Calu3 (cell line): ENCODE data around the gene NECTIN2. TPM values are rescaled to one million over a fixed set of nuclear protein-coding genes. Genes with fewer than 3 reads are reported as not detected.

ENCODE experiments used
- BruUV-seq: library from RNA; stranded (reverse); fragments of 400-500 nt; replicated peaks from 2 replicates; lab custom pipeline; 2021; lab: Mats Ljungman, UMichigan
- CTCF ChIA-PET: fragments of 300-600 bp; sonication (Branson Sonifier 250); formaldehyde crosslinking; loops from one replicate; lab custom pipeline; 2022; ENCODE audit warnings: antibody characterized with exemption; lab: Charles Lee
- DNase-seq: peaks from one replicate; pipeline ENCODE4 v3.0.0; 2022
- H3K27ac Mint-ChIP-seq: one replicate; pipeline ENCODE4 v1.8.0; 2022; ENCODE audit warnings: mixed read lengths; ENCODE audit not compliant: unreplicated experiment
- H3K27me3 Mint-ChIP-seq: one replicate; pipeline ENCODE4 v1.8.0; 2022; ENCODE audit warnings: mixed read lengths; ENCODE audit not compliant: unreplicated experiment
- H3K36me3 Mint-ChIP-seq: one replicate; pipeline ENCODE4 v1.8.0; 2022; ENCODE audit warnings: mild to moderate bottlenecking, moderate library complexity, mixed read lengths; ENCODE audit not compliant: insufficient read depth, unreplicated experiment
- H3K4me1 Mint-ChIP-seq: one replicate; pipeline ENCODE4 v1.8.0; 2022; ENCODE audit warnings: mild to moderate bottlenecking, low read depth, mixed read lengths; ENCODE audit not compliant: unreplicated experiment
- H3K4me3 Mint-ChIP-seq: one replicate; pipeline ENCODE4 v1.8.0; 2022; ENCODE audit warnings: mild to moderate bottlenecking, low read depth, moderate library complexity, mixed read lengths; ENCODE audit not compliant: unreplicated experiment
- H3K9me3 Mint-ChIP-seq: one replicate; pipeline ENCODE4 v1.8.0; 2022; ENCODE audit warnings: low read depth, mixed read lengths; ENCODE audit not compliant: unreplicated experiment
- CTCF ChIP-seq: fragments of 200-600 bp; IDR thresholded peaks from one replicate; pipeline ENCODE4 v1.8.0; 2022; ENCODE audit warnings: antibody characterized with exemption; ENCODE audit not compliant: unreplicated experiment
- intact Hi-C: fragments of 100-400 bp; cut with micrococcal nuclease; formaldehyde crosslinking; loops from one replicate; pipeline ENCODE4 v1.10.0; 2022; ENCODE audit not compliant: unreplicated experiment
- total RNA-seq: library from RNA; stranded (reverse); gene quantifications from 2 replicates; pipeline ENCODE4 v1.2.3, GENCODE V29; 2022

Gene NECTIN2
- total RNA-seq, 1 experiment from 2014 or later = 137 TPM

- no peak for TF ChIP-seq CTCF
- CTCF ChIA-PET = interaction anchor here (1.4 kb wide), 1 partner anchor 11 kb away, joined by 4 read pairs; no protein-coding TSS in a partner anchor
- Mint-ChIP-seq H3K9me3 (no peaks in the 10 kb centered on the region), H3K27ac (no peak overlapping the region), H3K27me3 (peaks cover 17% of the 10 kb centered on the region), H3K4me3 (no peak overlapping the region), H3K4me1 (peaks cover 14% of the 10 kb centered on the region), H3K36me3 (peaks cover 25% of the 10 kb centered on the region)
- intact Hi-C loops = no loop called here
- DNase-seq = no peak
- no TSS peak for BruUV-seq
Observed at GRCh38 chr19:44818466-44819031, 27.5 kb upstream of the NECTIN2 start.

GRCh38 chr19:44819246-44819832 is 26.8 kb upstream of the NECTIN2 start:
- peaks cover 14% of the 10 kb centered on the region for H3K4me1 Mint-ChIP-seq
- no peak overlapping the region for H3K4me3 Mint-ChIP-seq
- CTCF ChIA-PET = interaction anchor here (0.8 kb wide), 1 partner anchor 9 kb away, joined by 7 read pairs; no protein-coding TSS in a partner anchor
- H3K9me3 Mint-ChIP-seq = no peaks in the 10 kb centered on the region
- no peak for TF ChIP-seq CTCF
- H3K27me3 Mint-ChIP-seq = peaks cover 17% of the 10 kb centered on the region
- BruUV-seq = no TSS peak
- DNase-seq = no peak
- peaks cover 20% of the 10 kb centered on the region for H3K36me3 Mint-ChIP-seq
- intact Hi-C loops = no loop called here
- no peak overlapping the region for H3K27ac Mint-ChIP-seq

GRCh38 chr19:44820648-44821609 is 25.2 kb upstream of the NECTIN2 start:
- TF ChIP-seq CTCF = no peak
- H3K36me3 Mint-ChIP-seq = peaks cover 20% of the 10 kb centered on the region
- DNase-seq = no peak
- H3K27me3 Mint-ChIP-seq = peaks cover 25% of the 10 kb centered on the region
- CTCF ChIA-PET = interaction anchor here (0.5 to 0.8 kb wide), 2 partner anchors 86 to 132 kb away, joined by 3 to 4 read pairs; no protein-coding TSS in a partner anchor
- intact Hi-C loops = no loop called here
- no peak overlapping the region for H3K27ac Mint-ChIP-seq
- BruUV-seq = no TSS peak
- no peaks in the 10 kb centered on the region for H3K9me3 Mint-ChIP-seq
- peaks cover 14% of the 10 kb centered on the region for H3K4me1 Mint-ChIP-seq
- no peak overlapping the region for H3K4me3 Mint-ChIP-seq

GRCh38 chr19:44822177-44822576 is 23.9 kb upstream of the NECTIN2 start:
- H3K36me3 Mint-ChIP-seq = peaks cover 20% of the 10 kb centered on the region
- BruUV-seq = no TSS peak
- peaks cover 14% of the 10 kb centered on the region for H3K4me1 Mint-ChIP-seq
- H3K27me3 Mint-ChIP-seq = peaks cover 37% of the 10 kb centered on the region
- H3K27ac Mint-ChIP-seq = no peak overlapping the region
- no peak for TF ChIP-seq CTCF
- no peaks in the 10 kb centered on the region for H3K9me3 Mint-ChIP-seq
- no peak for DNase-seq
- no peak overlapping the region for H3K4me3 Mint-ChIP-seq
- CTCF ChIA-PET = interaction anchor here (0.8 kb wide), 1 partner anchor 87 kb away, joined by 3 read pairs; no protein-coding TSS in a partner anchor
- intact Hi-C loops = no loop called here
